HCT116 (cell line): Measurements from ENCODE around the gene RASSF7.

Experiments
- ATF3 ChIP-seq: IDR thresholded peaks from 2 replicates; pipeline ENCODE4 v1.6.1; 2012
- CEBPB ChIP-seq: IDR thresholded peaks from 2 replicates; pipeline ENCODE4 v1.6.1; 2012; ENCODE audit warnings: low read depth
- CTCF ChIP-seq, 3 experiments: fragments of 200-600 bp in 1 of 3; sonication (generic) in 1 of 3; IDR thresholded peaks in 2 of 3; conservative IDR thresholded peaks in 1 of 3; 2 replicates each; pipeline ENCODE4 v1.5.1; 2012 to 2017; ENCODE audit warnings: low read depth in 2 of 3, low read length in 2 of 3, antibody characterized with exemption in 1 of 3, borderline replicate concordance in 1 of 3, control low read depth in 1 of 3, mild to moderate bottlenecking in 1 of 3, mixed read lengths in 1 of 3, mixed run types in 1 of 3, moderate library complexity in 1 of 3; ENCODE audit not compliant: insufficient read depth in 1 of 3
- EZH2 ChIP-seq: fragments of 200-600 bp; sonication (generic); IDR thresholded peaks from 2 replicates; pipeline ENCODE4 v1.6.1; 2017; ENCODE audit warnings: antibody characterized with exemption, mixed run types
- EZH2phosphoT487 ChIP-seq: fragments of 200-600 bp; IDR thresholded peaks from 2 replicates; pipeline ENCODE4 v1.6.1; 2018; ENCODE audit warnings: antibody characterized with exemption, borderline replicate concordance
- JUND ChIP-seq: IDR thresholded peaks from 2 replicates; pipeline ENCODE4 v1.6.1; 2012
- POLR2A ChIP-seq: IDR thresholded peaks from 2 replicates; pipeline ENCODE4 v1.7.0; 2011; ENCODE audit warnings: borderline replicate concordance; ENCODE audit not compliant: insufficient read depth, insufficient read length; ENCODE audit errors: extremely low read depth
- POLR2AphosphoS5 ChIP-seq: IDR thresholded peaks from 2 replicates; pipeline ENCODE4 v1.6.1; 2011; ENCODE audit warnings: mild to moderate bottlenecking, low read depth, low read length, moderate library complexity
- RAD21 ChIP-seq: IDR thresholded peaks from 2 replicates; pipeline ENCODE4 v1.6.1; 2012; ENCODE audit warnings: low read depth, mild to moderate bottlenecking
- SP1 ChIP-seq: IDR thresholded peaks from 2 replicates; pipeline ENCODE4 v1.6.1; 2012; ENCODE audit warnings: low read depth
- TCF7L2 ChIP-seq: IDR thresholded peaks from 2 replicates; pipeline ENCODE4 v1.7.0; 2011; ENCODE audit warnings: borderline replicate concordance, inconsistent platforms; ENCODE audit not compliant: insufficient read depth, insufficient read length; ENCODE audit errors: extremely low read depth
- YY1 ChIP-seq: IDR thresholded peaks from 2 replicates; pipeline ENCODE4 v1.6.1; 2011; ENCODE audit warnings: low read length, low read depth, moderate library complexity, mild to moderate bottlenecking; ENCODE audit not compliant: insufficient replicate concordance; ENCODE audit errors: extremely low read depth
- ZFX ChIP-seq: fragments of 450-650 bp; IDR thresholded peaks from 2 replicates; pipeline ENCODE4 v1.6.1; 2017

GRCh38 chr11:571802-572185 is 11.0 kb downstream of the RASSF7 start:
- TF ChIP-seq TCF7L2, result no peak
- TF ChIP-seq CTCF (IDR thresholded peaks at IDR 0.05 in 2 of 3, conservative IDR thresholded peaks at IDR 0.05 in 1 of 3; ENCODE audit: borderline replicate concordance in 1 of 3, insufficient read depth in 1 of 3, low read depth in 2 of 3, low read length in 2 of 3), result no peak
- no peak for TF ChIP-seq POLR2A
- TF ChIP-seq CEBPB, result no peak
- TF ChIP-seq SP1, result no peak
- no peak for TF ChIP-seq EZH2
- TF ChIP-seq JUND, result no peak
- no peak for TF ChIP-seq RAD21
- no peak for TF ChIP-seq ZFX
- TF ChIP-seq EZH2phosphoT487, result no peak
- TF ChIP-seq YY1, result no peak
- TF ChIP-seq ATF3, result no peak
- 0 out of 2 replicates have a peak, but pooled peaks have one; percentile 15 for TF ChIP-seq POLR2AphosphoS5
